Keratinocyte (primary cell): Measurements from ENCODE around the gene FAM53A. TPM values are rescaled to one million over a fixed set of nuclear protein-coding genes. Genes with fewer than 3 reads are reported as not detected.

Source experiments
- DNase-seq: peaks from one replicate; pipeline ENCODE4 v3.0.0-alpha.2; 2011; ENCODE audit warnings: low read depth, missing footprints, low spot score
- FAIRE-seq: peaks from 2 replicates; lab custom pipeline; 2011; peaks lifted over from hg19 to GRCh38; lab: Jason Lieb, UNC
- H2AFZ ChIP-seq: 2 replicates; pipeline ENCODE4 v1.6.0; 2012; ENCODE audit warnings: low read length, control low read depth, inconsistent platforms; ENCODE audit not compliant: control insufficient read depth
- H3K27ac ChIP-seq: 2 replicates; pipeline ENCODE4 v1.5.1; 2011; ENCODE audit warnings: low read length; ENCODE audit not compliant: control insufficient read depth, insufficient read depth
- H3K27me3 ChIP-seq: 3 replicates; pipeline ENCODE4 v1.6.0; 2011; ENCODE audit warnings: low read length; ENCODE audit not compliant: control insufficient read depth, insufficient read depth; ENCODE audit errors: extremely low read depth
- H3K36me3 ChIP-seq, 2 experiments: 2 replicates in 1 of 2; 3 replicates in 1 of 2; pipeline ENCODE4 v1.5.1; 2011; ENCODE audit warnings: low read length in 2 of 2, mild to moderate bottlenecking in 1 of 2; ENCODE audit not compliant: control insufficient read depth in 2 of 2, insufficient read depth in 2 of 2; ENCODE audit errors: extremely low read depth in 1 of 2
- H3K4me1 ChIP-seq: 3 replicates; pipeline ENCODE4 v1.5.1; 2011; ENCODE audit warnings: low read length; ENCODE audit not compliant: control insufficient read depth, insufficient read depth; ENCODE audit errors: extremely low read depth
- H3K4me2 ChIP-seq: 3 replicates; pipeline ENCODE4 v1.6.0; 2011; ENCODE audit warnings: low read depth, low read length; ENCODE audit not compliant: control insufficient read depth, insufficient read depth; ENCODE audit errors: extremely low read depth
- H3K4me3 ChIP-seq, 3 experiments: fragments of 200-600 bp in 1 of 3; sonication (generic) in 1 of 3; 2 replicates in 2 of 3; 3 replicates in 1 of 3; pipeline ENCODE4 v1.5.1; 2011 to 2016; ENCODE audit warnings: low read length in 3 of 3, mild to moderate bottlenecking in 3 of 3, control low read depth in 2 of 3, inconsistent platforms in 1 of 3, low read depth in 1 of 3, mixed read lengths in 1 of 3, mixed run types in 1 of 3, moderate library complexity in 1 of 3; ENCODE audit not compliant: control insufficient read depth in 2 of 3, insufficient read depth in 2 of 3; ENCODE audit errors: extremely low read depth in 1 of 3
- H3K79me2 ChIP-seq: 2 replicates; pipeline ENCODE4 v1.6.0; 2012; ENCODE audit warnings: low read length; ENCODE audit not compliant: control insufficient read depth, insufficient read depth
- H3K9ac ChIP-seq: 3 replicates; pipeline ENCODE4 v1.6.0; 2011; ENCODE audit warnings: low read length; ENCODE audit not compliant: control insufficient read depth, insufficient read depth; ENCODE audit errors: extremely low read depth
- H3K9me1 ChIP-seq: 3 replicates; pipeline ENCODE4 v1.6.0; 2011; ENCODE audit warnings: low read length; ENCODE audit not compliant: control insufficient read depth, insufficient read depth; ENCODE audit errors: extremely low read depth
- H3K9me3 ChIP-seq: 2 replicates; pipeline ENCODE4 v1.5.1; 2012; ENCODE audit warnings: low read depth, low read length; ENCODE audit not compliant: control insufficient read depth
- H4K20me1 ChIP-seq: 3 replicates; pipeline ENCODE4 v1.6.0; 2011; ENCODE audit warnings: low read length; ENCODE audit not compliant: control insufficient read depth, insufficient read depth; ENCODE audit errors: extremely low read depth
- CTCF ChIP-seq, 3 experiments: IDR thresholded peaks in 1 of 3; conservative IDR thresholded peaks in 1 of 3; optimal IDR thresholded peaks in 1 of 3; 2 replicates in 2 of 3; 3 replicates in 1 of 3; pipeline versions ENCODE3 to v1.5.1; 2011; ENCODE audit warnings: low read length in 3 of 3, mild to moderate bottlenecking in 3 of 3, moderate library complexity in 2 of 3, control low read depth in 1 of 3, inconsistent platforms in 1 of 3; ENCODE audit not compliant: insufficient read depth in 2 of 3; ENCODE audit errors: extremely low read depth in 1 of 3
- EZH2 ChIP-seq: IDR thresholded peaks from one replicate; pipeline ENCODE4 v1.6.1; 2012; ENCODE audit warnings: inconsistent platforms, mild to moderate bottlenecking, low read length, moderate library complexity
- dilution Hi-C: fragments of 300-500 bp; cut with MboI; formaldehyde crosslinking; loops from one replicate; pipeline ENCODE4 v1.7.0; 2020; ENCODE audit warnings: low sequenced_read_pairs; ENCODE audit not compliant: extremely low pct_ligation_motif_present
- polyA plus RNA-seq, 5 experiments: library from polyadenylated mRNA; depleted of rRNA in 3 of 5; stranded (reverse) in 3 of 5; stranded (forward) in 1 of 5; unstranded in 1 of 5; fragments of >200 nt; gene quantifications; 1 replicate in 1 of 5; 2 replicates in 3 of 5; 3 replicates in 1 of 5; pipeline versions ENCODE4 v1.2.1 to v1.2.3, GENCODE V29; 2011 to 2012; ENCODE audit warnings: missing spikeins in 2 of 5, low read depth in 1 of 5, low replicate concordance in 1 of 5

FAM53A gene
- polyA plus RNA-seq, 1 donor (not counting 4 experiments of a cell fraction or from before 2014, with no cell fraction given) = 0.50 TPM

GRCh38 chr4:1647432-1647831, 36.7 kb downstream of the FAM53A start:
- Histone ChIP-seq H3K36me3 (no peaks in the 10 kb centered on the region), H3K27me3 (no peaks in the 10 kb centered on the region), H3K9me1 (no peaks in the 10 kb centered on the region), H3K79me2 (no peaks in the 10 kb centered on the region), H3K4me2 (no peak overlapping the region), H3K4me1 (peaks cover 6% of the 10 kb centered on the region), H3K4me3 (no peak overlapping the region), H3K9me3 (peaks cover 2% of the 10 kb centered on the region), H3K27ac (no peak overlapping the region), H4K20me1 (no peaks in the 10 kb centered on the region), H2AFZ (no peak overlapping the region), H3K9ac (no peak overlapping the region)
- DNase-seq (no peak), FAIRE-seq (no peak)
- TF ChIP-seq CTCF (optimal IDR thresholded peaks at IDR 0.05 in 1 of 3, IDR thresholded peaks at IDR 0.05 in 1 of 3, conservative IDR thresholded peaks at IDR 0.05 in 1 of 3; ENCODE audit: extremely low read depth in 1 of 3, insufficient read depth in 2 of 3, low read length in 3 of 3) (no peak), EZH2 (no peak)
- dilution Hi-C loops = loop anchor here (25.0 kb wide), 1 partner anchor 235 kb away; the partner anchor contains the start of gene NKX1-1

- Histone ChIP-seq H3K27ac (no peak overlapping the region), H3K9me1 (no peaks in the 10 kb centered on the region), H3K4me3 (no peak overlapping the region), H3K27me3 (no peaks in the 10 kb centered on the region), H4K20me1 (no peaks in the 10 kb centered on the region), H3K9ac (no peak overlapping the region), H3K4me1 (peaks cover 6% of the 10 kb centered on the region), H2AFZ (no peak overlapping the region), H3K79me2 (no peaks in the 10 kb centered on the region), H3K4me2 (no peak overlapping the region), H3K9me3 (peaks cover 2% of the 10 kb centered on the region), H3K36me3 (no peaks in the 10 kb centered on the region)
- TF ChIP-seq CTCF (optimal IDR thresholded peaks at IDR 0.05 in 1 of 3, IDR thresholded peaks at IDR 0.05 in 1 of 3, conservative IDR thresholded peaks at IDR 0.05 in 1 of 3; ENCODE audit: extremely low read depth in 1 of 3, insufficient read depth in 2 of 3, low read length in 3 of 3) (no peak), EZH2 (no peak)
- dilution Hi-C loops = loop anchor here (25.0 kb wide), 1 partner anchor 234 kb away; the partner anchor contains the start of gene NKX1-1
- no peak for DNase-seq
- no peak for FAIRE-seq
These were observed 37.4 kb downstream of the FAM53A start for GRCh38 chr4:1646690-1647089.
